ENCODE results near the gene PKIG. TPM values are rescaled to one million over a fixed set of nuclear protein-coding genes. Genes with fewer than 3 reads are reported as not detected.

The PKIG gene
- total and polyA plus RNA-seq, 2 of the 8 experiments (the other 6 are each of a cell fraction or from before 2014, with no cell fraction given) = 26.7 to 34.3 TPM

GRCh38 chr20:44582311-44583025 lies at the start of gene PKIG (continued):
- no peak for TF ChIP-seq ATF3 (IDR thresholded peaks at IDR 0.05; ENCODE audit: insufficient read depth, low read depth, low read length)
- no peak for TF ChIP-seq SIRT6 (IDR thresholded peaks at IDR 0.05; ENCODE audit: low read length)
- no peak for TF ChIP-seq JUN (IDR thresholded peaks at IDR 0.05; ENCODE audit: low read depth, low read length)
- TF ChIP-seq, protein P1, sequence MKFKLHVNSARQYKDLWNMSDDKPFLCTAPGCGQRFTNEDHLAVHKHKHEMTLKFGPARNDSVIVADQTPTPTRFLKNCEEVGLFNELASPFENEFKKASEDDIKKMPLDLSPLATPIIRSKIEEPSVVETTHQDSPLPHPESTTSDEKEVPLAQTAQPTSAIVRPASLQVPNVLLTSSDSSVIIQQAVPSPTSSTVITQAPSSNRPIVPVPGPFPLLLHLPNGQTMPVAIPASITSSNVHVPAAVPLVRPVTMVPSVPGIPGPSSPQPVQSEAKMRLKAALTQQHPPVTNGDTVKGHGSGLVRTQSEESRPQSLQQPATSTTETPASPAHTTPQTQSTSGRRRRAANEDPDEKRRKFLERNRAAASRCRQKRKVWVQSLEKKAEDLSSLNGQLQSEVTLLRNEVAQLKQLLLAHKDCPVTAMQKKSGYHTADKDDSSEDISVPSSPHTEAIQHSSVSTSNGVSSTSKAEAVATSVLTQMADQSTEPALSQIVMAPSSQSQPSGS (IDR thresholded peaks at IDR 0.05; ENCODE audit: low read length) = no peak
- no peak for TF ChIP-seq TAF7 (optimal IDR thresholded peaks at IDR 0.05; ENCODE audit: borderline replicate concordance, low read depth, low read length)
- no peak for TF ChIP-seq NRF1 (IDR thresholded peaks at IDR 0.05; ENCODE audit: low read depth, low read length)
- no peak for TF ChIP-seq SP1 (IDR thresholded peaks at IDR 0.05; ENCODE audit: low read depth, low read length)
- TF ChIP-seq, protein P2, sequence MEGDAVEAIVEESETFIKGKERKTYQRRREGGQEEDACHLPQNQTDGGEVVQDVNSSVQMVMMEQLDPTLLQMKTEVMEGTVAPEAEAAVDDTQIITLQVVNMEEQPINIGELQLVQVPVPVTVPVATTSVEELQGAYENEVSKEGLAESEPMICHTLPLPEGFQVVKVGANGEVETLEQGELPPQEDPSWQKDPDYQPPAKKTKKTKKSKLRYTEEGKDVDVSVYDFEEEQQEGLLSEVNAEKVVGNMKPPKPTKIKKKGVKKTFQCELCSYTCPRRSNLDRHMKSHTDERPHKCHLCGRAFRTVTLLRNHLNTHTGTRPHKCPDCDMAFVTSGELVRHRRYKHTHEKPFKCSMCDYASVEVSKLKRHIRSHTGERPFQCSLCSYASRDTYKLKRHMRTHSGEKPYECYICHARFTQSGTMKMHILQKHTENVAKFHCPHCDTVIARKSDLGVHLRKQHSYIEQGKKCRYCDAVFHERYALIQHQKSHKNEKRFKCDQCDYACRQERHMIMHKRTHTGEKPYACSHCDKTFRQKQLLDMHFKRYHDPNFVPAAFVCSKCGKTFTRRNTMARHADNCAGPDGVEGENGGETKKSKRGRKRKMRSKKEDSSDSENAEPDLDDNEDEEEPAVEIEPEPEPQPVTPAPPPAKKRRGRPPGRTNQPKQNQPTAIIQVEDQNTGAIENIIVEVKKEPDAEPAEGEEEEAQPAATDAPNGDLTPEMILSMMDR (IDR thresholded peaks at IDR 0.05; ENCODE audit: control extremely low read depth in 1 of 3, insufficient read depth in 1 of 3, low read depth in 1 of 3, low read length in 3 of 3) = no peak
